ENCODE measurements around the gene CDH13.

CDH13 gene

GRCh38 chr16:83699817-83700216 lies 1073.0 kb downstream of the CDH13 start:
- Histone ChIP-seq H3K4me3 (ENCODE audit: low read length) (no peak overlapping the region), H3K4me1 (ENCODE audit: control insufficient read depth, insufficient read depth, low read length) (no peaks in the 10 kb centered on the region), H3K9me3 (ENCODE audit: control insufficient read depth, insufficient read depth, low read length) (no peaks in the 10 kb centered on the region), H3K27me3 (ENCODE audit: control insufficient read depth, insufficient read depth, low read length) (no peaks in the 10 kb centered on the region), H3K27ac (ENCODE audit: low read length) (no peak overlapping the region), H3K36me3 (ENCODE audit: control insufficient read depth, insufficient read depth, low read length) (no peaks in the 10 kb centered on the region)
- DNase-seq (ENCODE audit: low read depth, low spot score) = no peak
- no CpG with 5 or more reads among the region's 4 CpGs for WGBS (ENCODE audit: insufficient coverage, insufficient read length)

- H3K4me1 ChIP-seq (ENCODE audit: control insufficient read depth, insufficient read depth, low read length) = no peaks in the 10 kb centered on the region
- H3K27me3 ChIP-seq (ENCODE audit: control insufficient read depth, insufficient read depth, low read length) = no peaks in the 10 kb centered on the region
- H3K27ac ChIP-seq (ENCODE audit: low read length) = no peak overlapping the region
- H3K4me3 ChIP-seq (ENCODE audit: low read length) = no peak overlapping the region
- H3K9me3 ChIP-seq (ENCODE audit: control insufficient read depth, insufficient read depth, low read length) = no peaks in the 10 kb centered on the region
- WGBS (ENCODE audit: insufficient coverage, insufficient read length) = no CpG with 5 or more reads among the region's 7 CpGs
- DNase-seq (ENCODE audit: low read depth, low spot score) = no peak
- no peaks in the 10 kb centered on the region for H3K36me3 ChIP-seq (ENCODE audit: control insufficient read depth, insufficient read depth, low read length)
Measured at GRCh38 chr16:83700918-83701317, 1074.1 kb downstream of the CDH13 start.

- Histone ChIP-seq H3K4me1 (ENCODE audit: control insufficient read depth, insufficient read depth, low read length) (no peaks in the 10 kb centered on the region), H3K9me3 (ENCODE audit: control insufficient read depth, insufficient read depth, low read length) (no peaks in the 10 kb centered on the region), H3K27ac (ENCODE audit: low read length) (no peak overlapping the region), H3K27me3 (ENCODE audit: control insufficient read depth, insufficient read depth, low read length) (no peaks in the 10 kb centered on the region), H3K4me3 (ENCODE audit: low read length) (no peak overlapping the region), H3K36me3 (ENCODE audit: control insufficient read depth, insufficient read depth, low read length) (no peaks in the 10 kb centered on the region)
- peak; percentile 35 for DNase-seq (ENCODE audit: low read depth, low spot score)
- no CpG with 5 or more reads among the region's 9 CpGs for WGBS (ENCODE audit: insufficient coverage, insufficient read length)
Measured at GRCh38 chr16:83701494-83701893, 1074.7 kb downstream of the CDH13 start.

GRCh38 chr16:83704656-83705055 lies 1077.9 kb downstream of the CDH13 start:
- H3K27me3 ChIP-seq (ENCODE audit: control insufficient read depth, insufficient read depth, low read length) = no peaks in the 10 kb centered on the region
- no peaks in the 10 kb centered on the region for H3K36me3 ChIP-seq (ENCODE audit: control insufficient read depth, insufficient read depth, low read length)
- no peak overlapping the region for H3K27ac ChIP-seq (ENCODE audit: low read length)
- no peaks in the 10 kb centered on the region for H3K9me3 ChIP-seq (ENCODE audit: control insufficient read depth, insufficient read depth, low read length)
- no peaks in the 10 kb centered on the region for H3K4me1 ChIP-seq (ENCODE audit: control insufficient read depth, insufficient read depth, low read length)
- no peak for DNase-seq (ENCODE audit: low read depth, low spot score)
- no peak overlapping the region for H3K4me3 ChIP-seq (ENCODE audit: low read length)

GRCh38 chr16:83705856-83706255 lies 1079.1 kb downstream of the CDH13 start:
- Histone ChIP-seq H3K27ac (ENCODE audit: low read length) (no peak overlapping the region), H3K36me3 (ENCODE audit: control insufficient read depth, insufficient read depth, low read length) (no peaks in the 10 kb centered on the region), H3K4me3 (ENCODE audit: low read length) (no peak overlapping the region), H3K27me3 (ENCODE audit: control insufficient read depth, insufficient read depth, low read length) (no peaks in the 10 kb centered on the region), H3K4me1 (ENCODE audit: control insufficient read depth, insufficient read depth, low read length) (no peaks in the 10 kb centered on the region; the same call in 1 of the 2 replicates), H3K9me3 (ENCODE audit: control insufficient read depth, insufficient read depth, low read length) (no peaks in the 10 kb centered on the region)
- no peak for DNase-seq (ENCODE audit: low read depth, low spot score)
- no CpG with 5 or more reads among the region's 4 CpGs for WGBS (ENCODE audit: insufficient coverage, insufficient read length)

- DNase-seq (ENCODE audit: low read depth, low spot score) = no peak
- WGBS (ENCODE audit: insufficient coverage, insufficient read length) = no CpG with 5 or more reads among the region's 4 CpGs
- no peaks in the 10 kb centered on the region for H3K27me3 ChIP-seq (ENCODE audit: control insufficient read depth, insufficient read depth, low read length)
- no peak overlapping the region for H3K27ac ChIP-seq (ENCODE audit: low read length)
- no peak overlapping the region for H3K4me3 ChIP-seq (ENCODE audit: low read length)
- no peaks in the 10 kb centered on the region for H3K36me3 ChIP-seq (ENCODE audit: control insufficient read depth, insufficient read depth, low read length)
- no peaks in the 10 kb centered on the region for H3K9me3 ChIP-seq (ENCODE audit: control insufficient read depth, insufficient read depth, low read length)
- no peaks in the 10 kb centered on the region; the same call in 1 of the 2 replicates for H3K4me1 ChIP-seq (ENCODE audit: control insufficient read depth, insufficient read depth, low read length)
Measured at GRCh38 chr16:83706394-83706793, 1079.6 kb downstream of the CDH13 start.

- H3K36me3 ChIP-seq (ENCODE audit: control insufficient read depth, insufficient read depth, low read length) = no peaks in the 10 kb centered on the region
- no peak overlapping the region for H3K27ac ChIP-seq (ENCODE audit: low read length)
- WGBS (ENCODE audit: insufficient coverage, insufficient read length) = no CpG with 5 or more reads among the region's 3 CpGs
- H3K4me1 ChIP-seq (ENCODE audit: control insufficient read depth, insufficient read depth, low read length) = no peaks in the 10 kb centered on the region; the same call in 1 of the 2 replicates
- no peak overlapping the region for H3K4me3 ChIP-seq (ENCODE audit: low read length)
- H3K27me3 ChIP-seq (ENCODE audit: control insufficient read depth, insufficient read depth, low read length) = no peaks in the 10 kb centered on the region
- DNase-seq (ENCODE audit: low read depth, low spot score) = no peak
- no peaks in the 10 kb centered on the region for H3K9me3 ChIP-seq (ENCODE audit: control insufficient read depth, insufficient read depth, low read length)
Measured at GRCh38 chr16:83711069-83711468, 1084.3 kb downstream of the CDH13 start.

- no peak for DNase-seq (ENCODE audit: low read depth, low spot score)
- Histone ChIP-seq H3K27me3 (ENCODE audit: control insufficient read depth, insufficient read depth, low read length) (no peaks in the 10 kb centered on the region), H3K4me3 (ENCODE audit: low read length) (no peak overlapping the region), H3K27ac (ENCODE audit: low read length) (no peak overlapping the region), H3K4me1 (ENCODE audit: control insufficient read depth, insufficient read depth, low read length) (no peaks in the 10 kb centered on the region; the same call in 1 of the 2 replicates), H3K36me3 (ENCODE audit: control insufficient read depth, insufficient read depth, low read length) (no peaks in the 10 kb centered on the region), H3K9me3 (ENCODE audit: control insufficient read depth, insufficient read depth, low read length) (no peaks in the 10 kb centered on the region)
- no CpG with 5 or more reads among the region's 4 CpGs for WGBS (ENCODE audit: insufficient coverage, insufficient read length)
Measured at GRCh38 chr16:83713597-83713996, 1086.8 kb downstream of the CDH13 start.

GRCh38 chr16:83714286-83714685 lies 1087.5 kb downstream of the CDH13 start:
- no CpG with 5 or more reads among the region's 4 CpGs for WGBS (ENCODE audit: insufficient coverage, insufficient read length)
- DNase-seq (ENCODE audit: low read depth, low spot score) = no peak
- no peaks in the 10 kb centered on the region for H3K9me3 ChIP-seq (ENCODE audit: control insufficient read depth, insufficient read depth, low read length)
- H3K27ac ChIP-seq (ENCODE audit: low read length) = no peak overlapping the region
- no peaks in the 10 kb centered on the region for H3K36me3 ChIP-seq (ENCODE audit: control insufficient read depth, insufficient read depth, low read length)
- no peaks in the 10 kb centered on the region; the same call in 1 of the 2 replicates for H3K4me1 ChIP-seq (ENCODE audit: control insufficient read depth, insufficient read depth, low read length)
- no peak overlapping the region for H3K4me3 ChIP-seq (ENCODE audit: low read length)
- H3K27me3 ChIP-seq (ENCODE audit: control insufficient read depth, insufficient read depth, low read length) = no peaks in the 10 kb centered on the region

- Histone ChIP-seq H3K9me3 (ENCODE audit: control insufficient read depth, insufficient read depth, low read length) (no peaks in the 10 kb centered on the region), H3K36me3 (ENCODE audit: control insufficient read depth, insufficient read depth, low read length) (no peaks in the 10 kb centered on the region), H3K4me1 (ENCODE audit: control insufficient read depth, insufficient read depth, low read length) (no peaks in the 10 kb centered on the region; the same call in 1 of the 2 replicates), H3K27ac (ENCODE audit: low read length) (no peak overlapping the region), H3K4me3 (ENCODE audit: low read length) (no peak overlapping the region), H3K27me3 (ENCODE audit: control insufficient read depth, insufficient read depth, low read length) (no peaks in the 10 kb centered on the region)
- whole genome bisulfite sequencing (ENCODE audit: insufficient coverage, insufficient read length) = no CpG with 5 or more reads among the region's 14 CpGs
- DNase-seq (ENCODE audit: low read depth, low spot score) = no peak
Measured at GRCh38 chr16:83715217-83715920, 1088.6 kb downstream of the CDH13 start.

- Histone ChIP-seq H3K9me3 (ENCODE audit: control insufficient read depth, insufficient read depth, low read length) (no peaks in the 10 kb centered on the region), H3K36me3 (ENCODE audit: control insufficient read depth, insufficient read depth, low read length) (no peaks in the 10 kb centered on the region), H3K27ac (ENCODE audit: low read length) (no peak overlapping the region), H3K27me3 (ENCODE audit: control insufficient read depth, insufficient read depth, low read length) (no peaks in the 10 kb centered on the region), H3K4me1 (ENCODE audit: control insufficient read depth, insufficient read depth, low read length) (no peaks in the 10 kb centered on the region), H3K4me3 (ENCODE audit: low read length) (no peak overlapping the region)
- peak; percentile 27 for DNase-seq (ENCODE audit: low read depth, low spot score)
- WGBS (ENCODE audit: insufficient coverage, insufficient read length) = no CpG with 5 or more reads among the region's 7 CpGs
Measured at GRCh38 chr16:83717308-83717707, 1090.5 kb downstream of the CDH13 start.
